GM12891 (cell line): ENCODE measurements around the gene UBR4.

Source experiments
- DNase-seq: peaks from one replicate; pipeline ENCODE4 v3.0.0; 2011; ENCODE audit warnings: low spot score; ENCODE audit not compliant: insufficient read length
- FAIRE-seq: peaks from 2 replicates; lab custom pipeline; 2011; peaks lifted over from hg19 to GRCh38; lab: Jason Lieb, UNC
- PAX5 ChIP-seq: IDR thresholded peaks from 2 replicates; pipeline ENCODE4 v1.6.1; 2011; ENCODE audit warnings: low read length, moderate library complexity, mild to moderate bottlenecking; ENCODE audit not compliant: insufficient read depth, severe bottlenecking
- POLR2A ChIP-seq: IDR thresholded peaks from 2 replicates; pipeline ENCODE4 v1.6.1; 2011; ENCODE audit warnings: low read depth, low read length, control low read depth
- POLR2AphosphoS5 ChIP-seq: IDR thresholded peaks from 2 replicates; pipeline ENCODE4 v1.6.1; 2011; ENCODE audit warnings: low read depth, low read length, control low read depth
- POU2F2 ChIP-seq: IDR thresholded peaks from 2 replicates; pipeline ENCODE4 v1.6.1; 2011; ENCODE audit warnings: low read depth, mild to moderate bottlenecking, control low read depth, low read length, moderate library complexity
- SPI1 ChIP-seq: IDR thresholded peaks from 2 replicates; pipeline ENCODE4 v1.6.1; 2011; ENCODE audit warnings: low read depth, low read length, control low read depth
- TAF1 ChIP-seq: IDR thresholded peaks from 2 replicates; pipeline ENCODE4 v1.6.1; 2011; ENCODE audit warnings: low read depth, low read length, control low read depth

The UBR4 gene

DNA sequence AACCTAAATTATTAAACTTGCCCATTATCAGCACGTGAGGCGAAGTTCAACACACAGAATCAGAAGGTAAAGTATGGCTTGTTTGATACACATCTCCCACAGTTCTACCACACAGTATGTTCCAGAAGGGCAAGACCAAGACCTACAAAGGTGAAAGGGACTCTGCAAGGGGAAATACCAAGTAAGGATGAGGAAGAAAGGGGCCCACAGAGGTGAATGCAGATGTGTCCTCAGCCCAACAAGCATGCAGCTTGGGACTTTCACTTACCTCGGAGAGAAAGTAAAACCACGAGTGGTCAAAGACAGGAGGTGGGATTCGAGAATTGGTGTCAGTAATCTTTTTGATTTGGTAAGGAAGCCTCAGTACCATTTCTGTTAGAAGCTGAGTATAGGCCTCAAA is 85.8 kb downstream of the UBR4 start:
- DNase-seq (no peak), FAIRE-seq (peak; percentile 31)
- TF ChIP-seq POLR2AphosphoS5 (no peak), PAX5 (no peak), TAF1 (no peak), POU2F2 (no peak), SPI1 (no peak), POLR2A (no peak)

DNA sequence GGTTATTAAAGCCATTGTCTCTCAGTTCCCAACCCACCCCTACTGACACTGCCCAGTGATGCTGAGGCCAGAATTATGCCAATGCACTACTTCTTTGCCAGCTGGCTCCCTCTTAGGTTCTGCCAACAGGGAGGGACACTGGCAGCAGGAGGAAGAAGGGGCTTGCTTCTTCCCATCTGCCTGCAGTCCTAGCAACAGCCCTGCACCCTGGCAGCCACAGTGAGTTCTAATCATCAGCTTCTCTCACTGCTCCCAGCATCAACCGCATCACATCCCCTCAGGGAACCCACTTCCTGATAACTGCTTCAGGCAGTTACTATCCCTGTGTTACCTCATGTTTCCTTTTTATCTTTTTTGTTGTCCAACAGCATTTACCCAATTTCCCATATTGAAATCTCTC is 86.2 kb downstream of the UBR4 start:
- no peak for DNase-seq
- TF ChIP-seq TAF1: no peak
- no peak for TF ChIP-seq PAX5
- no peak for TF ChIP-seq POLR2A
- no peak for TF ChIP-seq POLR2AphosphoS5
- no peak for TF ChIP-seq POU2F2
- TF ChIP-seq SPI1: no peak
- no peak for FAIRE-seq

DNA sequence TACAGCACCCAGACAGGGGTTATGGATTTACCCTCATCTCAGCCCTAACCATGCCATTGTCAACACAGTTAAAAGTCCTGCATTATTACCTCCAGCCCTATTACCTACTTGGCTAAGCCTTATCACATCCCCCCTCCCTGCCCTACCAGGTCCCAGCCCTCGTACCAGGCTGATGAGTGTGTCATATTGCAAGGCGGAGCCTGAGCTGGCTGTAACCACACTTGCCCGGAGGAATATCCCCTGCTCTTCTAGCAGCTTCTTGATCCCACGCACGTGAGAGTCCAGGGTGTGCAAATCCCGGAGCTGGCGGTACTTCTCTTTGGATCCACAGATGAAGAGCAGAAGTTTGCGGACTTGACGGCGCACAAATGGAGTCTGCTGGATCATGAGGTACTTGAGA is 87.4 kb downstream of the UBR4 start:
- FAIRE-seq: no peak
- TF ChIP-seq POLR2AphosphoS5 (no peak), TAF1 (no peak), POLR2A (no peak), PAX5 (no peak), POU2F2 (no peak), SPI1 (no peak)
- DNase-seq: no peak

GRCh38 chr1:19121192-19121591 is 88.9 kb downstream of the UBR4 start:
- DNase-seq (no peak), FAIRE-seq (no peak)
- TF ChIP-seq TAF1: no peak
- no peak for TF ChIP-seq POLR2AphosphoS5
- TF ChIP-seq SPI1: no peak
- no peak for TF ChIP-seq POU2F2
- TF ChIP-seq POLR2A: no peak
- no peak for TF ChIP-seq PAX5

DNA sequence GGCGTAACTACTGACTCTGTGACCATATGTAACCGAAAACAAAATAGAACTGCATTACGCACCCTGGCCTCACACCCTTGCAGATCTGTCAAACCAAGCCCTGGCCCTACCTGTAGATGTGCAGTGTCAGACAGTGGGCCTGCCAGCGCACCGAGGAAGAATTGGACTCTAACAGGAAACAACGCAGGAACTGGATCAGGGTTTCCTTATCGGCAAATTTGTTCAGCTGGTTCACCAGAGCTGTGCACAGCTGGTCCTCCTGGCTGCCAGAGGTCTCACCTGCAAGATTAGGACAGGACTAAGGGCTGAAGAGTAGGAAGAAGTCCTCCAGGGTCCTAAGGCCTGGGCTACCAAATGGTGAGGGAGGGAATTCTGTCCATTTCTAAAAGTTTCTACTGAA is 90.0 kb downstream of the UBR4 start:
- DNase-seq (no peak), FAIRE-seq (no peak)
- TF ChIP-seq TAF1: no peak
- no peak for TF ChIP-seq POU2F2
- TF ChIP-seq POLR2AphosphoS5: no peak
- TF ChIP-seq PAX5: no peak
- TF ChIP-seq POLR2A: no peak
- TF ChIP-seq SPI1: no peak

DNA sequence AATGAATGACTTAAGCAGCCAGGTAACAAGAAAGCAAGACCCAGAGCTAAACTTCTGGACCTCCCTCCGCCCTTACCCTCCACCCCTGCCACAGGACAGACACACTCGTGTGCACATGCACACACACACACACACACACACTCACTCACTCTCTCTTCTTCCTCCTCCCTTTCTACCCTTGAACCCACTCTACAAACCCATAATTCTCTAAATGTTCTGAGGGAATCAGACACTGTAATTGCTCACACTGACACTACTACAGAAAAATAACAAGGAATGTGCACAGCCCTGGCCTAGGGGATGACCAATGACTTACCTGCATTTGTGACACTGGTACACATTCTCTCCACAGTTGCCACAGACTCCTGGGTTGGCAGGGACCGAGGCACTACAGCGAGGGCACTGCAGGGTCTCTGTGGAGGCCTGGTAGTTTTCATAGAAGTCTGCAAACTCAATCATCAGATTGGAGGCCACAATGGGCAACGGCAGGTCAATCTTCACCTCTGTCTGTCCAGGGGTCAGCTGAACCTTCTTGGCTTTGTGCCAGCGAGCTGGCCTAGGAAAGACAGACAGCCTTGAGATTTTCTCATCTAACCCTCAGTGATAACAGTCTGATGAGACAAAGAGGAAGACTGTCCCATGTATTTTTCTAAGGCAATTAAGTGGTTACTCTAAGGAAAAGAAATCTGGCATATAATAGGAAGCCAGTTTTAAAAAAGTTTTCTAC is 94.8 kb downstream of the UBR4 start:
- FAIRE-seq: no peak
- TF ChIP-seq SPI1 (no peak), POLR2A (no peak), POU2F2 (no peak), POLR2AphosphoS5 (no peak), TAF1 (no peak)
- DNase-seq: no peak

- TF ChIP-seq TAF1: no peak
- no peak for TF ChIP-seq PAX5
- no peak for TF ChIP-seq POLR2AphosphoS5
- TF ChIP-seq POLR2A: no peak
- TF ChIP-seq POU2F2: no peak
- TF ChIP-seq SPI1: no peak
- DNase-seq (peak; percentile 27), FAIRE-seq (no peak)
Observed at GRCh38 chr1:19113697-19114092, 96.4 kb downstream of the UBR4 start.

- DNase-seq: no peak
- no peak for FAIRE-seq
- TF ChIP-seq TAF1 (no peak), POLR2A (no peak), POLR2AphosphoS5 (no peak), POU2F2 (no peak), PAX5 (no peak), SPI1 (no peak)
Observed at GRCh38 chr1:19112891-19113696, 97.0 kb downstream of the UBR4 start.

DNA sequence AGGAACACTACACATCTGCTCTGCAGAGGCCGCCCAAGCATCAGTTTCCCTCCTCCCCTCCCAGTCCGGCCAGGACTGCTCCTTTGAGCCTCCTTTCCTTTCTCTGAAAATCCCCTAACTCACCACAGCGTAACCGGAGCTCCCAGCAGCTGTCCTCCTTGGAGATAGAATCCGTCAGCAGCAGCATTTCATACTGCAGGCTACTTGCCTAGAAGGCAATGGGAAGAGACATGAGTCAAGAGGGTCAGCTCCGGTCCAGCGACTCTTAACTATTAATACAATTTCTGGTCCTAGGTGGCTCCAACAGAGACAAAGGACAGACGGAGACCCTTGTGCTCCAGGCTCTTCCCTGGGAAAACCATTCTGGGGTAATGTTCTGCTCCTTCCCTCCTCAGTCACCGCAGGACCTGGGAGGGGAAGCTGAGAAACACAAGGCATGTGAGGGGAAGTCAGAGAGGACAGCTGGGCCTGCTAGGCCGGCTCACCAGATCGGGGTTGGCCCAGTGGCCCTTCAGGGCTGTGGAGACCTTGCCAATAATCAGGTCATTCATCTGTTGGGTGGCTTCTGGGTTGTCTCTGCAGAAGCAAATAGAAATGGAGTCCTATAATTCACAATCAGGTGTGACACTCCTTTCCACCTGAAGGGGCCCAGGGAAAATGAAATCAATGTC is 99.7 kb downstream of the UBR4 start:
- DNase-seq: no peak
- FAIRE-seq: no peak
- TF ChIP-seq SPI1: no peak
- no peak for TF ChIP-seq POU2F2
- no peak for TF ChIP-seq PAX5
- TF ChIP-seq POLR2A: no peak
- no peak for TF ChIP-seq TAF1
- no peak for TF ChIP-seq POLR2AphosphoS5

DNA sequence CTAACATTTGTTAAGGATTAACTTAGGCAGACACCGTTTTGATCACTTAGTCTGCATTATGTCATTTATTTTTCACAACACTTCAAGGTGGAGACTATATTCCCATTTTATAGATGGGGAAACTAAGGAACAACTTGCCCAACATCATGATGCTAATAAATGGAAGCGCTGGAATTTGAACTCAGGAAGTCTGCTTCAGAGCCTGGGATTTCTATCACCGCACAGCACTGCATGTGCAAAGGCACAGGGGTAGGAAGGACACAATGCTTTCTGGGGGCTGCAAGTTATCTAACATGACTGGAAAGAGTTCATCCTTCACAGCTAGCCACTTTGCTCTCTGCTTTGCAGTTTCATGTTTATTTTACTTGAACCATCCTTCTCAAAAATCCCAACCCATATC is 100.5 kb downstream of the UBR4 start:
- no peak for DNase-seq
- TF ChIP-seq POU2F2 (no peak), PAX5 (no peak), SPI1 (no peak), POLR2AphosphoS5 (no peak), POLR2A (no peak), TAF1 (no peak)
- FAIRE-seq: no peak
